ACHN (cell line): Measurements from ENCODE around the gene CHST14.
"Not testable (repeated sequence)": the region's sequence is repeated elsewhere in the genome, so short reads cannot be mapped to it uniquely, and the experiment has no call there.

ENCODE experiments used
- DNase-seq: peaks from one replicate; pipeline ENCODE4 v3.0.0-alpha.2; 2015
- in situ Hi-C: cut with HindIII; loops from 2 replicates; pipeline ENCODE4 v1.10.0; 2017; ENCODE audit warnings: low sequenced_read_pairs, low pct_ligation_motif_present, low pct_unique_long_range_greater_than_20kb

CHST14 gene

GRCh38 chr15:40439960-40440742 is 30.6 kb upstream of the CHST14 start:
- in situ Hi-C loops = no loop called here
- peak; percentile 41 for DNase-seq

- in situ Hi-C loops = no loop called here
- DNase-seq = peak; percentile 94
Observed at GRCh38 chr15:40440743-40441564, 29.8 kb upstream of the CHST14 start, which contains the start of gene BAHD1. BAHD1 (plus strand) TSS chr15:40440953; CDS start chr15:40458465, 17,512 bp downstream.

GRCh38 chr15:40441565-40442531 is 28.9 kb upstream of the CHST14 start:
- DNase-seq = peak; percentile 14

GRCh38 chr15:40443255-40443654 is 27.5 kb upstream of the CHST14 start:
- DNase-seq = no peak
- in situ Hi-C loops = no loop called here

More at GRCh38 chr15:40441565-40442531, 28.9 kb upstream of the CHST14 start:
- in situ Hi-C loops = no loop called here

- in situ Hi-C loops = no loop called here
Observed at GRCh38 chr15:40443846-40444245, 26.9 kb upstream of the CHST14 start.

GRCh38 chr15:40444736-40445135 is 26.0 kb upstream of the CHST14 start:
- no peak for DNase-seq
- in situ Hi-C loops = no loop called here

More at GRCh38 chr15:40443846-40444245, 26.9 kb upstream of the CHST14 start:
- no peak for DNase-seq

- no peak for DNase-seq
- in situ Hi-C loops = no loop called here
Observed at GRCh38 chr15:40445421-40445922, 25.3 kb upstream of the CHST14 start.

GRCh38 chr15:40446144-40446543 is 24.6 kb upstream of the CHST14 start:
- DNase-seq = no peak
- in situ Hi-C loops = no loop called here

GRCh38 chr15:40448354-40448753 is 22.4 kb upstream of the CHST14 start:
- DNase-seq = no peak
- in situ Hi-C loops = no loop called here

- peak; percentile 34 for DNase-seq
- in situ Hi-C loops = no loop called here
Observed at GRCh38 chr15:40449275-40449674, 21.5 kb upstream of the CHST14 start.

- in situ Hi-C loops = no loop called here
- DNase-seq = no peak
Observed at GRCh38 chr15:40450047-40450446, 20.7 kb upstream of the CHST14 start.

GRCh38 chr15:40451527-40452158 is 19.1 kb upstream of the CHST14 start:
- in situ Hi-C loops = no loop called here

GRCh38 chr15:40452296-40453090 is 18.3 kb upstream of the CHST14 start:
- in situ Hi-C loops = no loop called here
- DNase-seq = no peak

More at GRCh38 chr15:40451527-40452158, 19.1 kb upstream of the CHST14 start:
- DNase-seq = no peak

GRCh38 chr15:40453941-40454340 is 16.8 kb upstream of the CHST14 start:
- in situ Hi-C loops, DNase-seq: not testable (repeated sequence)

GRCh38 chr15:40454904-40455391 is 15.8 kb upstream of the CHST14 start:
- peak; percentile 26 for DNase-seq
- in situ Hi-C loops = no loop called here

- in situ Hi-C loops = no loop called here
- no peak for DNase-seq
Observed at GRCh38 chr15:40456299-40456712, 14.5 kb upstream of the CHST14 start.

GRCh38 chr15:40456738-40457137 is 14.0 kb upstream of the CHST14 start:
- no peak for DNase-seq
- in situ Hi-C loops = no loop called here
